Astrocyte (in vitro differentiated cells and primary cell): ENCODE measurements around the gene COL4A4. TPM values are rescaled to one million over a fixed set of nuclear protein-coding genes. Genes with fewer than 3 reads are reported as not detected.

Experiments
- DNase-seq: peaks from one replicate; pipeline ENCODE4 v3.0.0-alpha.2; 2010; ENCODE audit warnings: low read depth
- FAIRE-seq: peaks from 2 replicates; lab custom pipeline; 2011; peaks lifted over from hg19 to GRCh38; lab: Jason Lieb, UNC
- H2AFZ ChIP-seq: 2 replicates; pipeline ENCODE4 v1.6.0; 2012; ENCODE audit warnings: low read depth, low read length, inconsistent platforms
- H3K27ac ChIP-seq: 2 replicates; pipeline ENCODE4 v1.5.1; 2011; ENCODE audit warnings: low read depth, low read length, inconsistent platforms
- H3K27me3 ChIP-seq: 2 replicates; pipeline ENCODE4 v1.6.0; 2011; ENCODE audit warnings: low read length, inconsistent platforms; ENCODE audit not compliant: insufficient read depth
- H3K36me3 ChIP-seq: 2 replicates; pipeline ENCODE4 v1.5.1; 2011; ENCODE audit warnings: low read length, inconsistent platforms; ENCODE audit not compliant: insufficient read depth
- H3K4me1 ChIP-seq: 2 replicates; pipeline ENCODE4 v1.5.1; 2011; ENCODE audit warnings: low read length, inconsistent platforms; ENCODE audit not compliant: insufficient read depth
- H3K4me2 ChIP-seq: 2 replicates; pipeline ENCODE4 v1.6.0; 2012; ENCODE audit warnings: low read length, inconsistent platforms
- H3K4me3 ChIP-seq: 2 replicates; pipeline ENCODE4 v1.5.1; 2011; ENCODE audit warnings: low read depth, mild to moderate bottlenecking, low read length, inconsistent platforms; ENCODE audit not compliant: insufficient read depth
- H3K79me2 ChIP-seq: 2 replicates; pipeline ENCODE4 v1.6.0; 2012; ENCODE audit warnings: mild to moderate bottlenecking, low read length, inconsistent platforms; ENCODE audit not compliant: insufficient read depth
- H3K9ac ChIP-seq: 2 replicates; pipeline ENCODE4 v1.6.0; 2012; ENCODE audit warnings: mild to moderate bottlenecking, low read length, inconsistent platforms
- H3K9me3 ChIP-seq: 2 replicates; pipeline ENCODE4 v1.5.1; 2012; ENCODE audit warnings: low read depth, mild to moderate bottlenecking, low read length, inconsistent platforms; ENCODE audit not compliant: insufficient read depth
- H4K20me1 ChIP-seq: 2 replicates; pipeline ENCODE4 v1.6.0; 2012; ENCODE audit warnings: low read length, inconsistent platforms; ENCODE audit not compliant: insufficient read depth
- H3K27ac Mint-ChIP-seq: one replicate; pipeline ENCODE4 v1.8.0; 2021; ENCODE audit warnings: mild to moderate bottlenecking, mixed read lengths; ENCODE audit not compliant: unreplicated experiment
- H3K27me3 Mint-ChIP-seq: one replicate; pipeline ENCODE4 v1.8.0; 2021; ENCODE audit warnings: low read depth, mixed read lengths; ENCODE audit not compliant: unreplicated experiment
- H3K36me3 Mint-ChIP-seq: one replicate; pipeline ENCODE4 v1.8.0; 2021; ENCODE audit warnings: low read depth, mixed read lengths; ENCODE audit not compliant: unreplicated experiment
- H3K4me1 Mint-ChIP-seq: one replicate; pipeline ENCODE4 v1.8.0; 2021; ENCODE audit warnings: low read depth, mixed read lengths; ENCODE audit not compliant: unreplicated experiment
- H3K4me3 Mint-ChIP-seq: one replicate; pipeline ENCODE4 v1.8.0; 2021; ENCODE audit warnings: mild to moderate bottlenecking, moderate library complexity, mixed read lengths; ENCODE audit not compliant: unreplicated experiment
- H3K9me3 Mint-ChIP-seq: one replicate; pipeline ENCODE4 v1.8.0; 2021; ENCODE audit warnings: mild to moderate bottlenecking, mixed read lengths; ENCODE audit not compliant: unreplicated experiment
- EZH2 ChIP-seq: IDR thresholded peaks from 2 replicates; pipeline ENCODE4 v1.6.1; 2012; ENCODE audit warnings: mild to moderate bottlenecking, low read length, inconsistent platforms; ENCODE audit not compliant: insufficient read depth
- total RNA-seq: library from RNA; stranded (reverse); gene quantifications from 2 replicates; pipeline ENCODE4 v1.2.1, GENCODE V29; 2021
- TF ChIP-seq, protein P1 (sequence below): IDR thresholded peaks from 2 replicates; pipeline ENCODE4 v1.5.1; 2011; ENCODE audit warnings: low read depth, mild to moderate bottlenecking, inconsistent platforms, low read length, moderate library complexity; ENCODE audit not compliant: insufficient read depth

The COL4A4 gene
- total RNA-seq, 1 donor from 2014 or later: 0.36 TPM

DNA sequence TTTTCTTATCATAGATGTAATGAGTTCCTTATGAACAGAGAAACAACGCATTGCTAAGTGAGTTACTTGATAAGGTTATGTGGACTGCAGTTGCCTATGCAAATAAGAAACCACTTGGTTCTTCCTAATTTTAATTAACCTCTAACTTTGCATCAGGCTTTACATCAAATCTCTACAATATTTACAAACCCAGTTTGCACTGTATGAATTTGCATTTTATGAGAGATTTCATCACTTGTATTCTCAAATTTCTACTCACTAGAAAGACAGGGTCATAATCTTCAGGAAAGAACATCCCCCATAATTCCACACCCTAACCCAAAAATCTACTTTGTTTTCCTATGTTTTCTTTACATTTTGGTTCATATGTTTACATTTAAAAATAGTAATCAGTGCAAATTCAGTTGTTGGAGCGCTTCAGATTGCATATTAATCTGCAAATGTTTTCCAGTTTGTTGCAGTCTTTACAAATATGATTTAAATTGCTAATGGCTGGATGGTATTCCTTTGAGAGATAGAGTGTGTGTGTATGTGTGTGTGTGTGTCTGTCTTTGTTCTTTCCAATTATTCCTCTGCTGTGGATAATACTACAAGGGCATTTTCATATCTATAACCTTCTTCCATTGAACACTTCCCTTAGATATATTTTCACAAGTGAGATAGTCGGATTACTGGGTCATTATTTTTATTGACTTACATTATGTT lies 106.1 kb downstream of the COL4A4 start:
- FAIRE-seq (no peak), DNase-seq (no peak)
- H3K27me3 ChIP-seq: no peaks in the 10 kb centered on the region
- Mint-ChIP-seq H3K27ac (no peak overlapping the region), H3K36me3 (no peaks in the 10 kb centered on the region), H3K27me3 (peaks cover 2% of the 10 kb centered on the region), H3K4me3 (no peak overlapping the region), H3K9me3 (no peaks in the 10 kb centered on the region), H3K4me1 (no peaks in the 10 kb centered on the region)
- TF ChIP-seq, protein P1, sequence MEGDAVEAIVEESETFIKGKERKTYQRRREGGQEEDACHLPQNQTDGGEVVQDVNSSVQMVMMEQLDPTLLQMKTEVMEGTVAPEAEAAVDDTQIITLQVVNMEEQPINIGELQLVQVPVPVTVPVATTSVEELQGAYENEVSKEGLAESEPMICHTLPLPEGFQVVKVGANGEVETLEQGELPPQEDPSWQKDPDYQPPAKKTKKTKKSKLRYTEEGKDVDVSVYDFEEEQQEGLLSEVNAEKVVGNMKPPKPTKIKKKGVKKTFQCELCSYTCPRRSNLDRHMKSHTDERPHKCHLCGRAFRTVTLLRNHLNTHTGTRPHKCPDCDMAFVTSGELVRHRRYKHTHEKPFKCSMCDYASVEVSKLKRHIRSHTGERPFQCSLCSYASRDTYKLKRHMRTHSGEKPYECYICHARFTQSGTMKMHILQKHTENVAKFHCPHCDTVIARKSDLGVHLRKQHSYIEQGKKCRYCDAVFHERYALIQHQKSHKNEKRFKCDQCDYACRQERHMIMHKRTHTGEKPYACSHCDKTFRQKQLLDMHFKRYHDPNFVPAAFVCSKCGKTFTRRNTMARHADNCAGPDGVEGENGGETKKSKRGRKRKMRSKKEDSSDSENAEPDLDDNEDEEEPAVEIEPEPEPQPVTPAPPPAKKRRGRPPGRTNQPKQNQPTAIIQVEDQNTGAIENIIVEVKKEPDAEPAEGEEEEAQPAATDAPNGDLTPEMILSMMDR: no peak
- TF ChIP-seq EZH2: no peak
- no peak overlapping the region for H3K27ac ChIP-seq
- H3K9ac ChIP-seq: no peak overlapping the region
- H3K9me3 ChIP-seq: no peaks in the 10 kb centered on the region
- no peaks in the 10 kb centered on the region for H4K20me1 ChIP-seq
- H3K4me2 ChIP-seq: no peak overlapping the region
- H3K79me2 ChIP-seq: no peaks in the 10 kb centered on the region
- H2AFZ ChIP-seq: no peak overlapping the region
- no peaks in the 10 kb centered on the region for H3K36me3 ChIP-seq
- H3K4me3 ChIP-seq: no peak overlapping the region
- H3K4me1 ChIP-seq: no peaks in the 10 kb centered on the region

DNA sequence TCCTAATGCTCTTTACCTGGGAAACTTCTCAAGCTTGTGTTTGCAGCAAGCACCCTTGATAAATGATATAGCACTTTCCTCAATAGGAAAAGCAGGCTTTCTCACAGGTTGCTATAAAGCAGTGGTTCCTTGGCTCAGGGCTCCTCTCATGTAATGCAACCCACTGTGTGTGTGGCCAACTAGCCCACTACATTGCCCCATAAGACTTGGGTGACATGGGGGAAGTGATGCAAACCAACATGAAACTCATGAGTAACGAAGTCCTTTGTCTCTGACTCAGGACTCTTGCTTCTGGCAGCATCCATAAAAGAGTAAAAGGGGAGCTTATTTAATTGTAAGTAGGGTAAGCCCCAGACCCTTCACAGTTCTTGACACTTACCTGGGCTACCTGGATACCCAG lies 106.9 kb downstream of the COL4A4 start:
- no peaks in the 10 kb centered on the region for H3K79me2 ChIP-seq
- no peak overlapping the region for H2AFZ ChIP-seq
- H3K27ac ChIP-seq: no peak overlapping the region
- no peaks in the 10 kb centered on the region for H4K20me1 ChIP-seq
- H3K36me3 Mint-ChIP-seq: no peaks in the 10 kb centered on the region
- no peak overlapping the region for H3K4me3 ChIP-seq
- H3K9me3 ChIP-seq: no peaks in the 10 kb centered on the region
- H3K9ac ChIP-seq: no peak overlapping the region
- no peaks in the 10 kb centered on the region for H3K36me3 ChIP-seq
- H3K9me3 Mint-ChIP-seq: no peaks in the 10 kb centered on the region
- H3K4me2 ChIP-seq: no peak overlapping the region
- H3K27me3 ChIP-seq: no peaks in the 10 kb centered on the region
- peaks cover 2% of the 10 kb centered on the region for H3K27me3 Mint-ChIP-seq
- TF ChIP-seq EZH2: no peak
- TF ChIP-seq, protein P1: no peak
- DNase-seq: no peak
- FAIRE-seq: no peak
- H3K4me1 ChIP-seq: no peaks in the 10 kb centered on the region
- H3K27ac Mint-ChIP-seq: no peak overlapping the region
- H3K4me1 Mint-ChIP-seq: no peaks in the 10 kb centered on the region
- H3K4me3 Mint-ChIP-seq: no peak overlapping the region

DNA sequence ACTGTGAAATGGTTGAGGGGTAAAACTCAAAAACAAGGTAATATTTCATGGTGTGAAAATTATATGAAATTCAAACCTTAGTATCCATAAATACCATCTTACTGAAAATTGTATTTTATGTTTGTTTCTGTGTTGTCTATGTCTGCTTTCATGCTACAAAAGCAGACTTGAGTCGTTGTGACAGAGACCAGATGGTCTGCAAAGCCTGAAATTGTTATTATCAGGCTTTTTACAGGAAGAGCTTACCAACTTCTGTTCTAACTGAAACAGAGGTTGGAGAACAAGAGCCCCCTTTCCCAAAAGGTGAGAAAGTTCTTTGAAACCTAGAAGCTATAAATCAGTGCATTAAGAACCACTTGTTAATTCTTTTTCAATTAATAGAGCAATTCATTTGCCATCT lies 110.0 kb downstream of the COL4A4 start:
- H3K9me3 ChIP-seq: no peaks in the 10 kb centered on the region
- H3K9me3 Mint-ChIP-seq: no peaks in the 10 kb centered on the region
- no peak overlapping the region for H2AFZ ChIP-seq
- no peak overlapping the region for H3K4me2 ChIP-seq
- no peaks in the 10 kb centered on the region for H3K36me3 Mint-ChIP-seq
- no peaks in the 10 kb centered on the region for H3K79me2 ChIP-seq
- H3K27me3 Mint-ChIP-seq: peaks cover 2% of the 10 kb centered on the region
- no peak overlapping the region for H3K27ac ChIP-seq
- no peak overlapping the region for H3K4me3 Mint-ChIP-seq
- H3K9ac ChIP-seq: no peak overlapping the region
- no peak overlapping the region for H3K4me3 ChIP-seq
- H3K4me1 Mint-ChIP-seq: no peaks in the 10 kb centered on the region
- DNase-seq (no peak), FAIRE-seq (no peak)
- TF ChIP-seq, protein P1: no peak
- TF ChIP-seq EZH2: no peak
- H3K4me1 ChIP-seq: no peaks in the 10 kb centered on the region
- H3K27ac Mint-ChIP-seq: no peak overlapping the region
- no peaks in the 10 kb centered on the region for H3K36me3 ChIP-seq
- H4K20me1 ChIP-seq: no peaks in the 10 kb centered on the region
- no peaks in the 10 kb centered on the region for H3K27me3 ChIP-seq
